DOHH2 (cell line): ENCODE measurements around the gene P3H2.

Source experiments
- EZH2phosphoT487 ChIP-seq: fragments of 200-600 bp; sonication (generic); IDR thresholded peaks from 2 replicates; pipeline ENCODE4 v1.6.1; 2017; ENCODE audit warnings: borderline replicate concordance, mild to moderate bottlenecking, antibody characterized with exemption, low read length, moderate library complexity, mixed read lengths
- TF ChIP-seq, protein P1 (sequence below): fragments of 200-600 bp; sonication (generic); IDR thresholded peaks from one replicate; pipeline ENCODE4 v1.5.1; 2014; ENCODE audit warnings: antibody characterized with exemption, mild to moderate bottlenecking, low read depth, low read length; ENCODE audit not compliant: poor library complexity, severe bottlenecking

DNA sequence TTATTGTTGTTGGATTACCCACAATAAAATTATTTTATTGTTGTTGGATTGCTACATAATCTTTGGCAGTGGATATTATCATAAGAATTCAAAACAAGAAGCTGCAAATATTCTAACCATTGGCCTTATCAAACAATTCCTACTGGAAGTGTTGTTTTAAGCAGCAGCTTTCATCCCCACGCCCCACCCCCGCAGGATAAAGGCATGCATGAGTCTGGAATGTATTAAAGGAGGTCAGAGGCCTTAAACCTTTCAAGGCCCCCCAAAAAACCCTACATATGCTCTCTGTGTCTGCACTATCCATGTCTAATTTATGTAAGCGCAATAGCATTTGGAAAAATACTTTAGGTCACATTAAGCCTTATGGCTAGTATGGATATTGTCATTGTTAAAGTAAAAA is 23.1 kb downstream of the P3H2 start:
- TF ChIP-seq, protein P1, sequence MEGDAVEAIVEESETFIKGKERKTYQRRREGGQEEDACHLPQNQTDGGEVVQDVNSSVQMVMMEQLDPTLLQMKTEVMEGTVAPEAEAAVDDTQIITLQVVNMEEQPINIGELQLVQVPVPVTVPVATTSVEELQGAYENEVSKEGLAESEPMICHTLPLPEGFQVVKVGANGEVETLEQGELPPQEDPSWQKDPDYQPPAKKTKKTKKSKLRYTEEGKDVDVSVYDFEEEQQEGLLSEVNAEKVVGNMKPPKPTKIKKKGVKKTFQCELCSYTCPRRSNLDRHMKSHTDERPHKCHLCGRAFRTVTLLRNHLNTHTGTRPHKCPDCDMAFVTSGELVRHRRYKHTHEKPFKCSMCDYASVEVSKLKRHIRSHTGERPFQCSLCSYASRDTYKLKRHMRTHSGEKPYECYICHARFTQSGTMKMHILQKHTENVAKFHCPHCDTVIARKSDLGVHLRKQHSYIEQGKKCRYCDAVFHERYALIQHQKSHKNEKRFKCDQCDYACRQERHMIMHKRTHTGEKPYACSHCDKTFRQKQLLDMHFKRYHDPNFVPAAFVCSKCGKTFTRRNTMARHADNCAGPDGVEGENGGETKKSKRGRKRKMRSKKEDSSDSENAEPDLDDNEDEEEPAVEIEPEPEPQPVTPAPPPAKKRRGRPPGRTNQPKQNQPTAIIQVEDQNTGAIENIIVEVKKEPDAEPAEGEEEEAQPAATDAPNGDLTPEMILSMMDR, result no peak
- no peak for TF ChIP-seq EZH2phosphoT487
